IMR-90 (cell line): ENCODE results near the gene PLA2G2E. TPM values are rescaled to one million over a fixed set of nuclear protein-coding genes. Genes with fewer than 3 reads are reported as not detected.

Source experiments
- ATAC-seq: fragments of 200-7000 bp; cut with Tn5 transposase; 2 replicates; pipeline ENCODE4 v1.9.1; 2020; ENCODE audit warnings: low read depth, mild to moderate bottlenecking, moderate library complexity
- BruUV-seq: library from RNA; stranded (reverse); fragments of 400-500 nt; replicated peaks from 2 replicates; lab custom pipeline; 2021; lab: Mats Ljungman, UMichigan
- CTCF ChIA-PET: fragments of 300-600 bp; formaldehyde crosslinking; extraction: SDS; loops from one replicate; lab custom pipeline; 2021; ENCODE audit warnings: antibody characterized with exemption; lab: Yijun Ruan, JAX
- POLR2A ChIA-PET: fragments of 300-600 bp; sonication (Branson Sonifier 250); formaldehyde crosslinking; loops from one replicate; lab custom pipeline; 2022; ENCODE audit warnings: antibody characterized with exemption; ENCODE audit not compliant: unreplicated experiment; lab: Charles Lee
- DNase-seq: peaks from one replicate; pipeline ENCODE4 v3.0.0; 2013
- H2AFZ ChIP-seq: replicated peaks from 2 replicates; pipeline ENCODE3; 2013; ENCODE audit warnings: low read length, mild to moderate bottlenecking; ENCODE audit not compliant: poor library complexity
- H2AK5ac ChIP-seq: 2 replicates; pipeline ENCODE4 v1.6.1; 2013; ENCODE audit warnings: low read depth, low read length, inconsistent platforms
- H2AK9ac ChIP-seq: replicated peaks from 2 replicates; pipeline ENCODE3; 2013; ENCODE audit warnings: mild to moderate bottlenecking, low read depth, low read length, moderate library complexity; ENCODE audit not compliant: poor library complexity
- H2BK120ac ChIP-seq: 2 replicates; pipeline ENCODE4 v1.6.1; 2013; ENCODE audit warnings: low read depth, low read length, inconsistent platforms
- H2BK15ac ChIP-seq: 3 replicates; pipeline ENCODE4 v1.6.1; 2013; ENCODE audit warnings: low read depth, low read length, inconsistent platforms
- H2BK20ac ChIP-seq: 2 replicates; pipeline ENCODE4 v1.6.1; 2013; ENCODE audit warnings: low read depth, mild to moderate bottlenecking, inconsistent platforms, low read length, moderate library complexity
- H2BK5ac ChIP-seq: 2 replicates; pipeline ENCODE4 v1.6.1; 2013; ENCODE audit warnings: mild to moderate bottlenecking, low read depth, low read length, inconsistent platforms; ENCODE audit not compliant: poor library complexity, severe bottlenecking
- H3K14ac ChIP-seq: replicated peaks from 2 replicates; pipeline ENCODE4 v1.6.1; 2013; ENCODE audit warnings: low read depth, low read length, inconsistent platforms
- H3K18ac ChIP-seq: 2 replicates; pipeline ENCODE4 v1.6.1; 2013; ENCODE audit warnings: low read depth, low read length, control low read depth
- H3K23ac ChIP-seq: 2 replicates; pipeline ENCODE4 v1.6.1; 2013; ENCODE audit warnings: low read depth, low read length, inconsistent platforms
- H3K27ac ChIP-seq: 2 replicates; pipeline ENCODE4 v1.5.1; 2013; ENCODE audit warnings: mild to moderate bottlenecking, control low read depth, low read length; ENCODE audit not compliant: insufficient read depth
- H3K27me3 ChIP-seq: 2 replicates; pipeline ENCODE4 v1.6.1; 2013; ENCODE audit warnings: low read length; ENCODE audit not compliant: control insufficient read depth, insufficient read depth
- H3K36me3 ChIP-seq: 2 replicates; pipeline ENCODE4 v1.6.1; 2013; ENCODE audit warnings: low read length, mixed read lengths; ENCODE audit not compliant: control insufficient read depth, insufficient read depth
- H3K4ac ChIP-seq: 2 replicates; pipeline ENCODE4 v1.6.1; 2013; ENCODE audit warnings: low read depth, low read length, inconsistent platforms
- H3K4me1 ChIP-seq: 2 replicates; pipeline ENCODE4 v1.6.1; 2013; ENCODE audit warnings: low read length, mixed read lengths; ENCODE audit not compliant: control insufficient read depth, insufficient read depth
- H3K4me2 ChIP-seq: 2 replicates; pipeline ENCODE4 v1.6.1; 2013; ENCODE audit warnings: low read depth, mild to moderate bottlenecking, control low read depth, low read length, moderate library complexity
- H3K4me3 ChIP-seq: 2 replicates; pipeline ENCODE4 v1.5.1; 2013; ENCODE audit warnings: low read depth, mild to moderate bottlenecking, control low read depth, low read length, moderate library complexity; ENCODE audit not compliant: insufficient read depth
- H3K56ac ChIP-seq: 2 replicates; pipeline ENCODE4 v1.6.1; 2013; ENCODE audit warnings: low read length, inconsistent platforms; ENCODE audit not compliant: insufficient read depth; ENCODE audit errors: extremely low read depth
- H3K79me1 ChIP-seq, 2 experiments: 2 replicates each; pipeline ENCODE4 v1.6.1; 2013; ENCODE audit warnings: low read length in 2 of 2, inconsistent platforms in 1 of 2, low read depth in 1 of 2
- H3K9ac ChIP-seq: 2 replicates; pipeline ENCODE4 v1.6.1; 2013; ENCODE audit warnings: low read depth, low read length, control low read depth
- H3K9me1 ChIP-seq: 2 replicates; pipeline ENCODE4 v1.6.1; 2013; ENCODE audit warnings: low read length, inconsistent platforms; ENCODE audit not compliant: insufficient read depth
- H3K9me3 ChIP-seq: 2 replicates; pipeline ENCODE4 v1.6.1; 2013; ENCODE audit warnings: low read length; ENCODE audit not compliant: control insufficient read depth, insufficient read depth
- H4K20me1 ChIP-seq: 2 replicates; pipeline ENCODE4 v1.6.1; 2013; ENCODE audit warnings: low read length, inconsistent platforms; ENCODE audit not compliant: insufficient read depth
- H4K5ac ChIP-seq: 2 replicates; pipeline ENCODE4 v1.6.1; 2013; ENCODE audit warnings: mild to moderate bottlenecking, low read depth, low read length, control low read depth
- H4K8ac ChIP-seq, 2 experiments: 2 replicates each; pipeline ENCODE4 v1.6.1; 2013; ENCODE audit warnings: low read depth in 2 of 2, low read length in 2 of 2, control low read depth in 1 of 2, inconsistent platforms in 1 of 2
- H4K91ac ChIP-seq: 2 replicates; pipeline ENCODE4 v1.6.1; 2013; ENCODE audit warnings: low read depth, low read length, inconsistent platforms; ENCODE audit not compliant: insufficient read depth
- BHLHE40 ChIP-seq: fragments of 150-350 bp; IDR thresholded peaks from 2 replicates; pipeline ENCODE4 v1.6.1; 2016; ENCODE audit warnings: mild to moderate bottlenecking, low read depth, low read length
- CHD1 ChIP-seq: IDR thresholded peaks from 2 replicates; pipeline ENCODE4 v1.6.1; 2012; ENCODE audit warnings: low read depth, low read length, improper control_type of control experiment
- ELK1 ChIP-seq: fragments of 150-350 bp; IDR thresholded peaks from 2 replicates; pipeline ENCODE4 v1.6.1; 2016; ENCODE audit warnings: low read depth, mild to moderate bottlenecking, low read length, moderate library complexity, borderline replicate concordance
- SMC3 ChIP-seq: fragments of 150-350 bp; IDR thresholded peaks from 2 replicates; pipeline ENCODE4 v1.6.1; 2016; ENCODE audit warnings: low read depth, mild to moderate bottlenecking, antibody characterized with exemption, low read length, moderate library complexity
- WGBS, 2 experiments: methylation state at CpG; one replicate each; pipeline versions ENCODE4 v1.1.5 to v1.1.7; 2013; ENCODE audit warnings: missing lambda C conversion rate in 2 of 2; ENCODE audit not compliant: insufficient read length in 1 of 2; ENCODE audit errors: extremely low coverage in 2 of 2; 5-methylcytosine and 5-hydroxymethylcytosine counted together
- dilution Hi-C: fragments of 300-500 bp; cut with HindIII; formaldehyde crosslinking; loops from one replicate; pipeline ENCODE4 v1.14.3; 2018; ENCODE audit warnings: low sequenced_read_pairs; ENCODE audit not compliant: unreplicated experiment
- in situ Hi-C: fragments of 300-500 bp; cut with MboI; formaldehyde crosslinking; loops from 3 replicates; pipeline ENCODE4 v1.14.3; 2019; ENCODE audit warnings: low sequenced_read_pairs, inconsistent platforms, mixed read lengths
- intact Hi-C: fragments of 100-400 bp; cut with micrococcal nuclease; formaldehyde crosslinking; loops from 2 replicates; pipeline ENCODE4 v1.10.0; 2022
- polyA plus RNA-seq, 3 experiments: library from polyadenylated mRNA; depleted of rRNA; stranded (reverse); fragments of >200 nt; gene quantifications; 2 replicates each; pipeline ENCODE4 v1.2.3, GENCODE V29; 2012; ENCODE audit warnings: low replicate concordance in 1 of 3
- total RNA-seq: library from RNA; depleted of rRNA; stranded (reverse); fragments of >200 nt; gene quantifications from 2 replicates; pipeline ENCODE4 v1.2.3, GENCODE V29; 2012

The PLA2G2E gene
- total and polyA plus RNA-seq, 2 of the 4 experiments (the other 2 are of a cell fraction), result not detected

DNA sequence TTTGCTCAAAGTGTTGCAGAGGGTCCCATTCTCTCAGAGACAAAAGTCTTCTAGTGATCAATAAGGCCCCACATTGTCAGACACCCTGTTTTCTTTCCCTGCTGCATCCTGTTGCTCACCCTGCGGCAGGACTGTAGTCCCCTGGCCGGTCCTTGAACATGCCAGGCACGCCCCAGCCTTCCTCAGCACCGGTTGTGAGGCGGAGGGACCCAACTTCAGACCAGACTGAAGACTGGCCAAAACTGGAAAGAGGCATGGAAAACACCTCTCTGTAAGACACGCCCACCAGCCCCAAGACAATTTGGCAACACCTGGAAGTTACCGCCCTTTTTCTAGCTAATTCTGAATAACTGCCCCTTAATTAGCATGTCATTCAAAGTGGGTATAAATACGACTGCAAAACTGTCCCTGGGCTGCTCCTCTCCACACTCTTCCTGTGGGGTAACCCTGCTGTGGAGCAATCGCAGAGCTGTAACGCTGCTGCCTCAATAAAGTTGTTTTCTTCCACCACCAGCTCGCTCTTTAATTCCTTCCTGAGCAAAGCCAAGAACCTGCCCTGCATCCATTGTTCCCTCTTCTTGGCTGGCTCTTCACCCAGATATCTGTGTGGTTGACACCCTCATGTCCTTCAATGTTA, 32.2 kb upstream of the PLA2G2E start:
- Histone ChIP-seq H3K36me3 (no peaks in the 10 kb centered on the region), H3K9me3 (peaks cover 7% of the 10 kb centered on the region; the same call in 1 of the 2 replicates), H2AK9ac (no peak overlapping the region), H3K9ac (no peak overlapping the region), H3K4me1 (no peaks in the 10 kb centered on the region), H3K27ac (no peak overlapping the region), H2BK5ac (no peak overlapping the region), H2BK20ac (no peak overlapping the region), H3K79me1 (no peaks in the 10 kb centered on the region), H3K4ac (no peak overlapping the region), H2BK120ac (no peak overlapping the region), H4K20me1 (no peaks in the 10 kb centered on the region), H4K91ac (no peak overlapping the region), H3K56ac (no peak overlapping the region), H3K9me1 (no peaks in the 10 kb centered on the region), H3K4me2 (no peak overlapping the region), H4K5ac (no peak overlapping the region), H2AFZ (no peak overlapping the region), H2BK15ac (no peak overlapping the region), H2AK5ac (no peak overlapping the region), H3K27me3 (peaks cover 24% of the 10 kb centered on the region), H3K14ac (no peak overlapping the region), H3K18ac (no peak overlapping the region), H3K23ac (no peak overlapping the region), H3K4me3 (no peak overlapping the region), H4K8ac (no peak overlapping the region)
- WGBS, 2 experiments, result 64% methylated on average over 7 of the region's 11 CpGs; no CpG with 5 or more reads in 1 of the 2 experiments
- dilution Hi-C loops (no loop called here), intact Hi-C loops (no loop called here), in situ Hi-C loops (no loop called here)
- TF ChIP-seq BHLHE40 (no peak), CHD1 (no peak), SMC3 (no peak), ELK1 (no peak)
- POLR2A ChIA-PET, result no interaction called here
- no peak for DNase-seq
- no TSS peak for BruUV-seq
- CTCF ChIA-PET, result no interaction called here
- ATAC-seq, result no peak
